Endothelial cell (in vitro differentiated cells): ENCODE data around the gene OTX2. TPM values are rescaled to one million over a fixed set of nuclear protein-coding genes. Genes with fewer than 3 reads are reported as not detected.

Experiments used
- DNase-seq: peaks from one replicate; pipeline ENCODE4 v3.0.0; 2021; ENCODE audit warnings: low spot score
- H3K27ac Mint-ChIP-seq: one replicate; pipeline ENCODE4 v1.8.0; 2021; ENCODE audit warnings: mixed read lengths, inconsistent platforms; ENCODE audit not compliant: unreplicated experiment
- H3K27me3 Mint-ChIP-seq: one replicate; pipeline ENCODE4 v1.8.0; 2021; ENCODE audit warnings: mild to moderate bottlenecking, moderate library complexity, mixed read lengths, inconsistent platforms; ENCODE audit not compliant: unreplicated experiment
- H3K36me3 Mint-ChIP-seq: one replicate; pipeline ENCODE4 v1.8.0; 2021; ENCODE audit warnings: mild to moderate bottlenecking, low read depth, mixed read lengths, inconsistent platforms; ENCODE audit not compliant: unreplicated experiment
- H3K4me1 Mint-ChIP-seq: one replicate; pipeline ENCODE4 v1.8.0; 2021; ENCODE audit warnings: mild to moderate bottlenecking, mixed read lengths, inconsistent platforms; ENCODE audit not compliant: unreplicated experiment
- H3K4me3 Mint-ChIP-seq: one replicate; pipeline ENCODE4 v1.8.0; 2021; ENCODE audit warnings: mild to moderate bottlenecking, mixed read lengths, inconsistent platforms; ENCODE audit not compliant: unreplicated experiment
- H3K9me3 Mint-ChIP-seq: one replicate; pipeline ENCODE4 v1.8.0; 2021; ENCODE audit warnings: mixed read lengths, inconsistent platforms; ENCODE audit not compliant: unreplicated experiment
- total RNA-seq: library from RNA; stranded (reverse); fragmentation: NEBNext Ultra II Directional; extraction: Animal tissue kit (Norgen Biotek cat#: 25700); gene quantifications from one replicate; pipeline ENCODE4 v1.2.1, GENCODE V29; 2021; ENCODE audit not compliant: unreplicated experiment
- TF ChIP-seq, protein P1 (sequence below): fragments of 200-600 bp; sonication (generic); IDR thresholded peaks from one replicate; pipeline ENCODE4 v1.5.0; 2021; ENCODE audit warnings: antibody characterized with exemption; ENCODE audit not compliant: unreplicated experiment

The OTX2 gene
- total RNA-seq, 1 donor from 2014 or later: 12.0 TPM

DNA sequence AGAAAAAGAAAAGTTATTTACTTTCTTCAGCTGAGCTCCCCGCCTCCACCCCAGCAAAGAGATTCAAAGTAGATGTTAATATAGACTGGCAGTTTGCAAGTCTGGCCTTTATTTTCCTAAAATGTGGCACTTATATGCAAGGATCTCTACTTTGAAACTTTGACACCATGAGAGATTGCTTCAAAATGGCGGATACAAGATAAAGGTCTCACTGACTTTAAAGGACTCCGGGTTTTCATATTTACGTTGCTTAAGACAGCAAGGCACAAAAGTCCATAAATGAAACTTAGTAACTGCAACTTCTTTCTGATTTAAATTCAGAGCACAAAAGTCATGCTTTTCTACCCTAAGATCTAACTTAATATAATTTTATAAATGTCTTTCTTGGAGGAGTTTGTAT is 3.5 kb downstream of the OTX2 start:
- TF ChIP-seq, protein P1, sequence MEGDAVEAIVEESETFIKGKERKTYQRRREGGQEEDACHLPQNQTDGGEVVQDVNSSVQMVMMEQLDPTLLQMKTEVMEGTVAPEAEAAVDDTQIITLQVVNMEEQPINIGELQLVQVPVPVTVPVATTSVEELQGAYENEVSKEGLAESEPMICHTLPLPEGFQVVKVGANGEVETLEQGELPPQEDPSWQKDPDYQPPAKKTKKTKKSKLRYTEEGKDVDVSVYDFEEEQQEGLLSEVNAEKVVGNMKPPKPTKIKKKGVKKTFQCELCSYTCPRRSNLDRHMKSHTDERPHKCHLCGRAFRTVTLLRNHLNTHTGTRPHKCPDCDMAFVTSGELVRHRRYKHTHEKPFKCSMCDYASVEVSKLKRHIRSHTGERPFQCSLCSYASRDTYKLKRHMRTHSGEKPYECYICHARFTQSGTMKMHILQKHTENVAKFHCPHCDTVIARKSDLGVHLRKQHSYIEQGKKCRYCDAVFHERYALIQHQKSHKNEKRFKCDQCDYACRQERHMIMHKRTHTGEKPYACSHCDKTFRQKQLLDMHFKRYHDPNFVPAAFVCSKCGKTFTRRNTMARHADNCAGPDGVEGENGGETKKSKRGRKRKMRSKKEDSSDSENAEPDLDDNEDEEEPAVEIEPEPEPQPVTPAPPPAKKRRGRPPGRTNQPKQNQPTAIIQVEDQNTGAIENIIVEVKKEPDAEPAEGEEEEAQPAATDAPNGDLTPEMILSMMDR: no peak
- no peaks in the 10 kb centered on the region for H3K9me3 Mint-ChIP-seq
- H3K27me3 Mint-ChIP-seq: peaks cover 27% of the 10 kb centered on the region
- DNase-seq: no peak
- H3K4me3 Mint-ChIP-seq: peak overlapping the region; percentile 84
- peaks cover 53% of the 10 kb centered on the region for H3K4me1 Mint-ChIP-seq
- peaks cover 28% of the 10 kb centered on the region for H3K36me3 Mint-ChIP-seq
- H3K27ac Mint-ChIP-seq: no peak overlapping the region

DNA sequence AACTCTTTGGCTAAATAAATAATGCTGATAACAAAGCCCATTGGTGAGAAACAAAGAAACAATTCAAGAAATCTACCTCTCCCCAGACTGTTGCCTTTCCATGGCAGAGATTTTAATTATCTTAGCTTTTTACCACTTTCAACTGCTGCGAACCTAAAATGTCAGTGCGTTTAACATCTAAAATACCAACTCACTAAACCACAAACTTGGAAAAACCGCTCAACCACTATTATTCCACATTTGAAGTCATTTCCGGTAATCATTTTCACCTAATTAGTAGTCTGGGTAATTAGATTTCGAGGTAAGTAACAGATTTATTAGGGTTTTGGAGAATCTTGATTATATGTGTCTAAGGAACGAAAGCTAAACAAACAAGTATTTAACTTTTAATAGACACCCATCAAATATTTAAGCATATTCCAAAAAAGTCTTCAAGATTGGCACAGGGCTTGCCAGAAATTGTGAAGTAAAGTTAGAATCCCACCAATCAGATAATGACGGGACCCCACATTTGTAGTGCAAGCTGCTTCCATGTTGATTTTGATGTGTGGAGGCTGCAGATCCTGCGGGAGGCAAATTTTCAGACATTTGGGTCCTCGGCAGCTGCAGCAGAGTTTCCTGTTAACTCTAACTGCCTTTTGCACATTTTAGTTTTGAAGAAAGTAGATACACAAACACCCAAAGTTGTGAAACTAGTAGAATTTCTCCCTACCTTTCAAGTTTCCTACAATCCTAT is 4.1 kb downstream of the OTX2 start:
- no peaks in the 10 kb centered on the region for H3K9me3 Mint-ChIP-seq
- TF ChIP-seq, protein P1: no peak
- peak overlapping the region; percentile 68 for H3K27ac Mint-ChIP-seq
- no peak for DNase-seq
- H3K4me1 Mint-ChIP-seq: peaks cover 52% of the 10 kb centered on the region
- peak overlapping the region; percentile 84 for H3K4me3 Mint-ChIP-seq
- H3K27me3 Mint-ChIP-seq: peaks cover 27% of the 10 kb centered on the region
- H3K36me3 Mint-ChIP-seq: peaks cover 28% of the 10 kb centered on the region

DNA sequence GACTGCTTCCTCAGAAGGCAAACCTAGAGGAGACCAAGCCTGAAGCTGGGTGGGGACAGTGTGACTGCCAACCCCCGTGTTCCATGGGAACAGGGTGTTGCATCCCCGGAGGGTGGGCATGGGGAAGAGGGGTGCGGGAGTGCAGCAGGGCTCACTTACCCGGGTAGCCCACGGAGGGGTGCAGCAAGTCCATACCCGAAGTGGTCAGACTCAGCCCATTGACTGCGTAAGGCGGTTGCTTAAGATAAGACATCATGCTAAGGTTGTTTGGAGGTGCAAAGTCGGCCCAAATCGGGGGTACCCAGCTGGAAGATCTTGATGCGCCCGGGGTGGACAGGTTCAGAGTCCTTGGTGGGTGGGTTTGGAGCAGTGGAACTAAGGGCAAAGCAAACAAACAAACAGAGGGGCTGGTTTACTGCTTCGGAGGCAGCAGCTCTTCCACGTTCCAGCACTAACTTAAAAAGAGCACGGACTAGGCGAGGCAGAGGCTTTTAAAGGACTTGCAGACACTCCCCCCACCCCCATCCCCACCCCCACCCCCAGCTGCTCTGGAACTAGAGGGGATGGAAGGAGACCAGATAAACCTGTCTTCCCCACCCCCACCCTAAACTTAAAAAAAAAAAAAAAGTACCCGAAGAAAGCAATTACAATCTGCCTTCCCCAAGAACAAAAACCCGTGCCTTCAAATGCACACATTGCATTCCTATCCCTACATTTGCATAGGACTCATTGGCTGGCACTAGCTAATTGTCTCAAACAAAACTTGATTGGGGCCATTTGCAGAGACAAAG is 4.9 kb downstream of the OTX2 start:
- peaks cover 24% of the 10 kb centered on the region for H3K36me3 Mint-ChIP-seq
- peaks cover 20% of the 10 kb centered on the region for H3K27me3 Mint-ChIP-seq
- H3K27ac Mint-ChIP-seq: peak overlapping the region; percentile 68
- no peaks in the 10 kb centered on the region for H3K9me3 Mint-ChIP-seq
- H3K4me1 Mint-ChIP-seq: peaks cover 45% of the 10 kb centered on the region
- peak overlapping the region; percentile 85 for H3K4me3 Mint-ChIP-seq
- no peak for DNase-seq
- TF ChIP-seq, protein P1: no peak

DNA sequence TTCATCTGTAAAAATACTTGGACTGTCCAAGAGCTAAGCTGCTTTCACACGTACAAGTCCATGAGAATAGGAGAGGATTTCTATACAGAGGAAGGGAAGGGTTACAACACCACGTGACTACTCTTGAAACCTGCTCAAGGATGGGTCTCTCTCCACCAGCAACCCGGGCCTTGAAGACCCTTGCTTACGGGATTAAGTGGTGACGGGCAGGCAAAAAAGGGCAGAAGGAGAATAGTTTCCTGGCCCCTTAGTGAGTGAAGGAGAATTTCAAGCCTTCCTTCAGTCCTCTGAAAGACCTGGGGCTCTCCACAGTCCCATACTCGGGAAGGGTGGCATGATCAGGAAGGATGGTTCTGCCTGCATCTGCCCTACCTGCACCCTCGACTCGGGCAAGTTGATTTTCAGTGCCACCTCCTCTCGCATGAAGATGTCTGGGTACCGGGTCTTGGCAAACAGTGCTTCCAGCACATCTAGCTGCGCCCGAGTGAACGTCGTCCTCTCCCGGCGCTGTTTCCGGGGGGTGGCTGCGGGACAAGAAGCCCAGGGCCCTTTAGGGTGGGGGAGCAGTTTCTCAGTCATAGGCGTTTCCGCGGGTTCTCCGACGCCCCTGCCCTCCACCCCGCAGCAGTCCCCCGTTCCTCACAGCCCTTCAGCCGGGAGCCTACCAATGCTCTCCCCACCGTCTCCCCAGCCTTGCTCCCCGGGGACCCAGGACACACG is 6.3 kb downstream of the OTX2 start:
- Mint-ChIP-seq H3K4me3 (peak overlapping the region; percentile 85), H3K27ac (no peak overlapping the region), H3K27me3 (peaks cover 13% of the 10 kb centered on the region), H3K36me3 (peaks cover 24% of the 10 kb centered on the region), H3K9me3 (no peaks in the 10 kb centered on the region), H3K4me1 (peaks cover 40% of the 10 kb centered on the region)
- no peak for DNase-seq
- TF ChIP-seq, protein P1: no peak
